CD4-positive, alpha-beta T cell treated with Interleukin-6 for 4 hours (primary cell): ENCODE data around the gene SEPTIN8.

ENCODE experiments used
- DNase-seq: peaks from one replicate; pipeline ENCODE4 v3.0.0-alpha.2; 2020; ENCODE audit warnings: mixed read lengths

SEPTIN8 gene

DNA sequence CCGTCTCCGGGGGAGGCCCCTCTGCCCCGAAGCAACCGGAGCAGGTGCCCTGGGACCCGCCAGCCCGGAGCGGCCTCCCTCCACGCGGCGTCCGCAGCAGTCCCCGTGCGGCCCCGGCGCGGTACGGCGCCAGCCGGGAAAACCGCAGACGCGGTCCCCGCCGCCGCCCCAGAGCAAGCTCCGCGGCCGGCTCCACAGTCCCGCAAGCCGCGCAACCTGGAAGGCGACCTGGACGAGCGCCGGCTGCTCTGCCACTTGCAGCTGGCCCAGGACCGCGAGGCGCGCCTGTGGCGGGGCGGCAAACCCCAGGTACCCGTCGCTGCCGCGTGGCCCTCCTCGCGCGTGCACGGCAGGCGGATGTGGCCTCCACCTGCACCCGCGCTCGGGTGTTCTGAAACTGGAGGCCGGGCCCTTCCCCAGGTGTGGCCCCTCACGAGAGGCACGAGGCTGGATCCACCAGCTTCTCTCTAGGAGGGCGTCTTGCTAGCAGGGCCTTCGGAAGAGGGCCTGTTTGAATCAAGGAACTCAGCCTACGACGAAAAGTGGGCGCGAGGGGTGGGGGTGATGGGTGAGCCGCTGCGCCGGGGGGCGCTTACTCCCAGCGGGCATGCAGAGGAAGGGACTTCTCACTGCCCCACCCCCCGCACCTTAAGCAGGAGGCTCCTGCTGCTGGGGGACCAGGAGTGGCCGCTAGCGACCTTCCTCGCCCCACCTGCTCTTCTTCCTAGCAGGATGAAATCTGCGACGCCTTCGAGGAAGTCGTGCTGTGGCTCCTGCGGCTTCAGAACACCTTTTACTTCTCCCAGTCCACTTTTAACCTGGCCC lies 29.2 kb downstream of the SEPTIN8 start:
- peak; percentile 72 for DNase-seq

DNA sequence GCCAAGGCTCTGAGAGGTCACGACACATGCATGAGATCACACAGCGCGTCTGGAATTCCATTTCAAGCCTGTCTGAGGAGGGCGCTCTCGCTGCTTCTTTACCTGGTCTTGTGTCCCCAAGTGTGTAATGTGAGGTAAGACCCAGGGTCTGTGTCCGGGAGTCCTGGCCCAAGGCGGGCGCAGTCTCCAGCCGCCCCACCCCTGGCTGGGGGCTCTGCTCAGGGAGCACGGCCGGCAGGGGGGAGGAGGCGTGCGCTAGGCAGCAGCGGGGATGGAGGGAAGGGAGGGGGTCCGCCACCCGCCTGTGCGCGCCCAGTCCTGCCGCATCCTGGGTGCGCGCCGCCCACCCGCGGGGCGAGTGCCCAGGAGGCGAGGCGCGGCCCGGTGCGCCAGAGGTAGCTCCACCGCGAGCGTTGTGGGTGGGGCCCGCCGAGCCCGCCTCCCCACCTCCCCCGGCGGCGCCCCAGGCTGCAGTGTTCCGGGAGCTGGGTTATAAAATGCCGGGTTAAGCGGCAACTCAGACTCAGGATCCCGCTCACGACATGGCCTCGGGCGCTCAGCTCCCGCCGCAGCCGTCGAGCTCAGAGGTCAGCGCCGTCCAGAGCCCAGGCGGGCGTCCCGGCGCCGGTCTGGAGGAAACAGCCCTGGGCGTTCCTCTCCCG lies 30.0 kb downstream of the SEPTIN8 start, which contains the start of gene CCNI2:
CCNI2 (plus strand) TSS at position 473 of the 662 bp plus-strand sequence; CDS start at position 543, 70 bp downstream.
- peak; percentile 83 for DNase-seq

DNA sequence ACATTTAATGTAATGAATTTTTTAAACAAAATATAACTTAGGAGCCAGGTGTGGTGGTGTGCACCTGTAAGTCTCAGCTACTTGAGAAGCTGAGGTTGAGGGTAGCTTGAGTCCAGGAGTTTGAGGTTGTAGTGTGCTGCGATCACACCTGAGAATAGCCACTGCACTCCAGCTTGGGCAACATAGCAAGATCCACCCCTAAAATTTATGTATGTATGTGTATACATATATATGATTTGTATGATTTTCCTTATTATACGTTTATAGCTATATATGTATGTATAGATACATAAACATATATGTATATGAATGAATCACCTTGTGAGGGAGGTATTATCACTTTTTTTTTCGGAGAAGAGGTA lies 30.5 kb downstream of the SEPTIN8 start:
- no peak for DNase-seq

DNA sequence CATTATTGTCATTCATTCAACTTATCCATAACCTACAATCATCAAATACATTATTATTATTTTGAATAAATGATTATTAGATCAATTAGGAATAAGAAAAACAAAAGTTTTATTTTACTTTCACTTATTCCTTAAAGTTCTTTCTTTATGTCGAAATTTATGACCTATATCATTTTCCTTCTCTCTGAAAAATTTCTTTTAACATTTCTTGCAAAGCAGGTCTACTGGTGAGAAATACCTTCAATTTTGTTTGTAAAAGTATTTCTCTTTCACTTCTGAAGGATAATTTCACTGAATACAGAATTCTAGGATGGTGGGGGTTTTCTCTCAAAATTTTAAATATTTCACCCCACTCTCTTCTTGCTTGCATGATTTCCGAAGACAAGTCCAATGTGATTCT lies 32.4 kb downstream of the SEPTIN8 start:
- no peak for DNase-seq

DNA sequence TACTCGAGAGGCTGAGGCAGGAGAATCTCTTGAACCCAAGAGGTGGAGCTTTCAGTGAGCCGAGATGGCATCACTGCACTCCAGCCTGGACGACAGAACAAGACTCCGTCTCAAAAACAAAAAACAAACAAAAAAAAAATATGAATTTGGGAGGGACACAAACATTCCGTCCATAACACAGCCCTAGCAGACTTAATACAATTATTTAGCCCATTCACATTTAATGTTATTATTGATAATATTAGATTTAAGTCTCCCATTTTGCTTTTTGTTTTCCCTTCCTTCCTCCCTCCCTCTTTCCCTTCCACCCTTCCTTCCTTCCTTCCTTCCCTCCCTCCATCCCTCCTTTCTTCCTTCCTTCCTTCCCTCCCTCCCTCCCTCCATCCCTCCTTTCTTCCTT lies 34.4 kb downstream of the SEPTIN8 start:
- DNase-seq = no peak

DNA sequence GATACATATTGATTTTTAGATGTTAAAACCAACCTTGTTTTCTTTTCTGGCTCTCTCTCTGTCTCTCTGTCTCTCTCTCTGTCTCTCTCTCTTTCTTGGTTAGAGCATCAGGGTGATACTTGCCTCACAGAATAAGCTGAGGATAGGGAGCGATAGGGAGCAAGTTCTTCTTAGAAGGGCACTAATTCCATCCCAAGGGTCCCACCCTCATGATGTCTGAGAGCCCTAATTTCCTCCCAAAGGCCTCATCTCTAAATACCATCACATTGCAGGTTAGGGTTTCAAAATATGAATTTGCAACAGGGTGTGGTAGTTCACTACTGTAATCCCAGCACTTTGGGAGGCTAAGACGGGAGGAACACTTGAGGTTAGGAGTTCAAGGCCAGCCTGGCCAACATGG lies 34.9 kb downstream of the SEPTIN8 start:
- DNase-seq = no peak

DNA sequence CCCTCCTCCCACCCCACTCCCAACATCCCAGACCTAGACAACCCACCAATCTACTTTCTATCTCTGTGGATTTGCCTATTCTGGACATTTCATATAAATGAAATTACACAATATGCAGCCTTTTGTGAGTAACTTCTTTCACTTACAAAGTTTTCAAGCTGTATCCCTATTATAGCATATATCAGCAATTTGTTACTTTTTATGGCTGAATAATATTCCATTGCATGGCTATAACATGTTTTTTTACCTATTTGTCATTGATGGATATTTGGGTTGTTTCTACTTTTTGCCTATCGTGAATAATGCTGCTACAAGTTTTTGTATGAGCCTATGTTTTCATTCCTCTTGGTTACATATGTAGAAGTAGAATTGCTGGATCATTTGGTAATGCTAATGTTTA lies 37.8 kb downstream of the SEPTIN8 start:
- DNase-seq = no peak

DNA sequence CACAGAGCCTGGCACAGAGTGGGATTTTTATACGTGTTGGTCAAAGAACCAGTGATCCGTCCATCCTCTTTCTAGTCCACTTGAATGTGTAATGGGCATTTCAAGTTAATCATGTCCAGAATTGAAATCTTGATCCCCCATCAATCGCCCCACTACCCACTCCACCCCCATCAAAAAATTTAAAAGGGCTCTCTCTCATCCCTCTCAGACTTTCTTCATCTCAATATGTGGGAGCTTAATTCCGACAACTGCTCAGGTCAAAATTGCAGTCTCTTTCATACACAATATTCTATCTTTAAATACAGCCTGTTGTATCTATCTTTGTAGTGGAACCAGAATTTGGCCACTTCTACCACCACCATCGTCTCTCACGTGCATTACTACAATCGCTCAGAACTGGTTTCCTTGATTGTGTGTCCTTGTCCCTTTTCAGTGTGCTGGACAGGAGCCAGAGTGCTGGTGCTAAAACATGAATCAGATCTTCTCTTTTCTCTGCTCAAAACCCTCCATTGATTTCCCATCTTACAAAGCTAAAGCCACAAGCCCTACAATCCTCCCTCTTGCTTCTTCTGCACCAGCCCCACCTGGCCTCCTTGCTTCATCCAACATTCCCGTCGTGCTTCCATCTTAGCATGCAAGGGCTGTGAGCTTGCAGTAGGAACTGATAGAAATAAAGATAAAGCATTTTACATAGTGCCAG lies 38.9 kb downstream of the SEPTIN8 start:
- no peak for DNase-seq

DNA sequence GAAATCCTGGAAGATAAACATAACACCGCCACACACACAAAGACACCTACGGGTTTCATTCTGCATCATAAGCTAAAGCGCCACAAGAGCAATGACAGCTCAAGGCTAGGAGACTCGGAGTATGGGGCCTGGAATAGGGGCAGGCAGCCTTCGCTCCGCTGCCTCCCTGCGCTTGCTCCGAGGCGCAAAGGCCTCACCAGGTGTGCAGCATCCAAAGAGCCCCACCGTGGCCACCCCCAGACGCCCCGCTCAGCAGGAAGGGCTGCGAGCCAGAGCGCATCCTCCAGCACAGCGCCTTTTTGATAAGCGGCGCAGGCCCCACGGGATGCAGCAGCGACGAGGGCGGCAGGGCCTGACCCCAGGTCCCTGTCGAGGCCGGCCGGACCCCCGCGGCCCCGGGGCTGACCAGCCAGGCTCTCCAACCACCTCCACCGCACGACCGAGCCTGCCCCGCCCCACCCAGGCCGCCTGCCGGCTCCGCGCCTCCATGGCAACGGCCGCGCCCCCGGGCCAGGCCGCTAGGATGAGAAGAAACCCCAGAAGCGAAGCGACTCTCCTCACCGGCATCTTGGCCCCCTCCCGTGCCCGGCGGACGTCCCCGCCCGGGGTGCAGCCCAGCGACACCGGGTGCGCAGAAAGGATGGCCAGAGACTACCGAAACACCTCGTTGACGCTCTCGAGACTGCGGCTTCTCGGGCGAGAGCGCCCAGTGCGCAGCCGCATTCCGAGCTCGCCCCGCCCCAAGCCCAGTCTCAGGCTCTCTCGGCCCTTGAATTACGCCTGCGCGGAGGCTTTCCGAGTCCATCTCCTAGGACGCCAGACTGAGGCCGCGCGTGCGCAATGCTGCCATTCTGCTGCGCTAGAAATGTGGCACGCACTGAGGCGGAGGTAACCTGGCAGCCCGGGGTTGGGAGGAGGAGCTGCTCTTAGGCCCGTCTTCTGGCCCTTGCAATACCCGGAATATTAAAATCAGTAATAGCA lies 39.9 kb downstream of the SEPTIN8 start, which contains the start of gene KIF3A:
KIF3A (minus strand) TSS at position 694 of the 981 bp plus-strand sequence; CDS start at position 567, 127 bp downstream.
- DNase-seq = peak; percentile 100

DNA sequence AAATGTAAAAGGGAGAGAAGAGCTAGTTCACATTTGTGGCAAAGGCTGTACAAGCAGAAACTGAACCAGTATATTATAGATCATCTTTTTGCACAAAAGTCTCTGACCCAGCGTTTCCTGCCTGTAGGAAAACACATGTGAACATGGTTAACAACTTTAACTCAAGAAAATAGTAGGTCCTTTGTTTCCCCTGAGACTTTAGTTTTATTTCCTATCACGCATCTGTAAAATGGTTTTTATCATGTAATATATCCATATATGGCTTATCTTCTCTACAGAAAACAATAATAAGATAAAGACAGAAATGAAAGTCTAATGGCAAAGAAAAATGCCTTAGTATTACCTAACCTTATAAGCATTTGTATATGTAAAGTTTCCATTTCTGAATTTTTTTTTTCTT lies 42.4 kb downstream of the SEPTIN8 start:
- DNase-seq = no peak

DNA sequence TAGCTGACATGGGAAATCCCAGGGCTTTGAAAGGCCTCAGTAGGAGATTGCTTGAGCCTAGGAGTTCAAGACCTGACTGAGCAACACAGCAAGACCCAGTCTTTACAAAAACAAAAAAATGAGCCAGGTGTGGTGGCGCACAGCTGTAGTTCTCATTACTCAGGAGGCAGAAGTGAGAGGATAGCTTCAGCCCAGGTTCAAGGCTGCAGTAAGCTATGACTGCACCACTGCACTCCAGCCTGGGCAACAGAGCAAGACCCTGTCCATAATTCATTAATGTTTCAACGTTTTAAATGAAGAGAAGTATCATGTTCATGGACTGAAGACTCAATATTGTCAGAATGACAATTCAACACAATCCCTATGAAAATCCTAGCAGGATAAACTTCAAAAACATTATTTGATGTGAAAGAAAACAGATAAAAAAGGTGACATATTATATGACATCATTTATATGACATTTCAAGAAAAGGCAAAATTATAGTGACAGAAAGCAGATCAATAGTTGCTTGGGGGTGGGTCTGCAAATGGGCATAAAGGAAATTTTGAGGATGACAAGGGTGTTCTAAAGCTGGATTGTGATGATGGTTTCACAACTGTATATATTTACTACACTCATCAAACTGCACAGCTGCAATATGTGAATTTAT lies 43.4 kb downstream of the SEPTIN8 start:
- no peak for DNase-seq

DNA sequence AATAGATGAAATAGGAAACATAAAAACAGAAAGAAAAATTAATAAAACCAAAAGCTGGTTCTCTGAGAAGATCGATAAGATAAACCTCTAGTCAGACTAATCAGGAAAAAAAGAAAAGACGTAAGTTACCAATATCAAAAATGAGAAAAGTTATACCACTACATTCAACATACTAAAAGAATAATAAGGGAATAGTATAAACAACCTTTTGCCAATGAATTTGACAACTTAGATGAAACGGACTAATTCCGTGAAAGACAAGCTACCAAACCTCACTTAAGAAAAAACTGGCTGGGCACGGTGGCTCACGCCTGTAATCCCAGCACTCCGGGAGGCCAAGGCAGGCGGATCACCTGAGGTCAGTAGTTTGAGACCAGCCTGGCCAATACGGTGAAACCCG lies 47.1 kb downstream of the SEPTIN8 start:
- DNase-seq = no peak

DNA sequence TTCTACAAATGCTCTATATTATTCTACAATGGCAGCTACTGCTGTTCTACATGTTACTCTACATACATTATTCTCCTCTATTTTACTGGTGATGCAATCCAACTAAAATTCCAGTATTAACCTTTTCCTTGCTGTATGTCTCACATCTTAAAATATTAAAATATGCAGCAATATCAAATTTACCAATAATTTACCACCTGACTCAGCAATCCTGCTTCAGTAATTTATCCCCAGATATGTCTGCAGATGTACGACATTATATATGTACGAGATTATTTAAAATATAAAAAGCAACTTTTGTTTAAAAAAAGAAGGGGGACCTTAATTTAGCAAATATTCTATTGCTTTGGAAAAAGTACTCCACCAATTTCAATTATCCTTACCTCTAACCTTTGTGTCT lies 51.3 kb downstream of the SEPTIN8 start:
- DNase-seq = no peak

DNA sequence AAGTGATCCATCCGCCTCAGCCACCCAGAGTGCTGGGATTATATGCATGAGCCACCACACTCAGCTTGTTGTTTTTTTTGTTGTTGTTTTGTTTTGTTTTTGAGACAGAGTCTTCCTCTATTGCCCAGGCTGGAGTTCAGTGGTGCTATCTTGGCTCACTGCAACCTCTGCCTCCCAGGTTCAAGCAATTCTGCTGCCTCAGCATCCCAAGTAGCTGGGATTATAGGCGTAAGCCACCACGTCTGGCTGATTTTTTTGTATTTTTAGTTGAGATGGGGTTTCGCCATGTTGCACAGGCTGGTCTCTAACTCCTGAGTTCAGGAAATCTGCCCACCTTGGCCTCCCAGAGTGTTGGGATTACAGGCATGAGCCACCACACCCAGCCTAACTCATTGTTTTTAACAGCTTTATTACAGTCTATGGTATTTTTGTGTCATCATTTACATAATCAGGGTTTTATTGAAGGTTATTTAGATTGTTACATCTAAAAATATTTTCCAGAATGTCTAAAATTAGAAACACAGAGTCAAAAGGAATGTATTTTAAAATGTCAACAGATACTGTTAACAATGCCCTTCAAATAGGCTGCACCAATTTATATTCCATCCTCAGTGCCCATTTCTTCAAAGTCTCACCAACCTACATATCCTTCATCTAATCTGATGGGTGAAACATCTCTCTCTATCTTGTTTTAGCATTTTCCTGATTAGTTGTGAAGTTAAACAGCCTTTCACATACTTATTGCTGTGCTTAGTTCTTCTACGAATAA lies 58.3 kb downstream of the SEPTIN8 start:
- no peak for DNase-seq

DNA sequence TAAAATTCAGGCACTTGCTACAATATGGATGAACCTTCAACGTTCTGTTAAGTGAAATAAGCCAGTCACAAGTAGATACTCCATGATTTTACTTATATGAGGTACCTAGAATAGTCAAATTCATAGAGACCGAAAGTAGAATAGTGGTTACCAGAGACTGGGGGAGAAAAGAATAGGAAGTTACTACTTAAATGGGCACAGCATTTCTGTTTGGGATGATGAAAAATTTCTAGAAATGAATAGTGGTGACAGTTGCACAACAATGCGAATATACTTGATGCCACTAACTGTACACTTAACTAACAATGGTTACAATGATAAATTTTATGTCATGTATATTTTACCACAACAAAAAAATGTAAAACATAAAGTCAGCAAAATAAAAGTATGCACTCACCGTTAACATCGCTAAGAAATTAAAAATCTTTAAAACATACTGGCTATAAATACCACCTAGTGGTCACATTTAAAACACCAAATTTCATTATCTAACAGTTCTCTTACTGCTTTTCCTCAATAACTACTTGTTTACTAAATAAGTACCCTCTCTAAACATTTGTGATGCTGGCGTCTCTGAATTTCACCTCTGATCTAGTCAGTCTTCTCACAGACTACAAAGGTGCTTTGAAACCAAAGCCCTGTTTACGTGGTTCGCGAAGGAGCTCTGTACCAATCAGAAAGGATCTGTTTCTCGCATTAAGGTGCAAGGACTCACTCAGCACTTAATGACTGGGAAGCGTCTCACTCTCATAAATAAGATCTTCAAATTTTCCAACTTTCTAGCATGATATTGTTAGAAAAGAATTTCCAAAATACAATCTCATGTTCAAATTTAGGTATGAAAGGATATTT lies 62.4 kb downstream of the SEPTIN8 start:
- DNase-seq = no peak

DNA sequence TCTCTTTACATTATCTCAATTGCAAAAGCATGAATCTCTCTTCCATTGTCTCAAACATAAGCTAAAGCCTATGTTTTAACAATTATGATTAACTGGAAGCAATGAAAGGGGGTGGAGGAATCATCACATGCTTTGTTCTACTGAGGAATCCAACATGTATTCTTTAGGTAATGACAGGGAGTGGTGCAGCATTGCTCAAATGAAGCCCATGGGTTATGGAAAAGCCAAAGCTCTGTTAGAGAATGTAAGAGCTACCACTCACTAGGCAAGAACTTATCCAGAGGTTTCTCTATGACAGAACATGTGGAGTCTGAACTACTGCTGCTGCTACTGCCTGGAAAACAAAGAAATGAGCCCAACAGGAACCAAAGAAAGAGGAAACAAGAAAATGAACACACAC lies 68.4 kb downstream of the SEPTIN8 start:
- no peak for DNase-seq

DNA sequence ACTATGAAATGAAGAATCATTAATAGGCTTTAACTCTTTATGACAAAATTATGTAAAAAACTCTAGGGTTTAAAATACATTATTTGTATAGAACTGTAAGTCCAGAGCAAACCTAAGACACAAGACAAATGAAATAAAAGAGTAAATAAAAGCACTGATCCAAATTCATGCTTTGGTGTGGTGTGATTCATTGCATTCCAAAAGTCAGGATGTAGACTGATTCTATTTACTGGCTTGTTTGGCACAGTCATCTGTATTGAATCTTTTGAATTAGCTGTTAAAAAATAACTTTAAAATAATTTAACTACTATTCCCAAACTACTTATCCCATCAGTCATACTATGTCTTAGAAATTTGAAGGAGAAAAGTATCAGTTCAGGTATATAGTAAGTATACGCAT lies 72.2 kb downstream of the SEPTIN8 start:
- DNase-seq = no peak
